Measurements from ENCODE around the gene TMPRSS5.

Gene TMPRSS5

DNA sequence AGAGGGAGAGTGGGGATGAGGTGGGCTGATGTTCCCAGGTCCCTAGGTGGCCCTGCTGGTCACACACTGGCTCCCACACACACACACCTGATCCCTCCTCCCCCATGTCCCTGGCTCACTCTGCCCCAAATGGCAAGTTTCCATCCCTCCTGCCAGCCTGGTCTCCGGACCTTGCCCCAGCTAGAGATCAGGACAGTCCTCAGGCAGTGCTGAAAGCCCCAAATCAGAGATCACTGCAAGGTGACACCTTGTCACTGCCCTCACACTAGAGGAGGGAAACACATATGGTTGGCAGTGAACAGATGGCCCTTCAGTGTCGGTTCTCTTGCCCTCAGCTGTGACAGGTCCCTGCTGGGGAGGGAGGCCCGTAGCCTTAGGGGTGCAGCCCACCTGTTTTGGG, 7.6 kb downstream of the TMPRSS5 start:
- TF ChIP-seq, protein P1, sequence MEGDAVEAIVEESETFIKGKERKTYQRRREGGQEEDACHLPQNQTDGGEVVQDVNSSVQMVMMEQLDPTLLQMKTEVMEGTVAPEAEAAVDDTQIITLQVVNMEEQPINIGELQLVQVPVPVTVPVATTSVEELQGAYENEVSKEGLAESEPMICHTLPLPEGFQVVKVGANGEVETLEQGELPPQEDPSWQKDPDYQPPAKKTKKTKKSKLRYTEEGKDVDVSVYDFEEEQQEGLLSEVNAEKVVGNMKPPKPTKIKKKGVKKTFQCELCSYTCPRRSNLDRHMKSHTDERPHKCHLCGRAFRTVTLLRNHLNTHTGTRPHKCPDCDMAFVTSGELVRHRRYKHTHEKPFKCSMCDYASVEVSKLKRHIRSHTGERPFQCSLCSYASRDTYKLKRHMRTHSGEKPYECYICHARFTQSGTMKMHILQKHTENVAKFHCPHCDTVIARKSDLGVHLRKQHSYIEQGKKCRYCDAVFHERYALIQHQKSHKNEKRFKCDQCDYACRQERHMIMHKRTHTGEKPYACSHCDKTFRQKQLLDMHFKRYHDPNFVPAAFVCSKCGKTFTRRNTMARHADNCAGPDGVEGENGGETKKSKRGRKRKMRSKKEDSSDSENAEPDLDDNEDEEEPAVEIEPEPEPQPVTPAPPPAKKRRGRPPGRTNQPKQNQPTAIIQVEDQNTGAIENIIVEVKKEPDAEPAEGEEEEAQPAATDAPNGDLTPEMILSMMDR (IDR thresholded peaks at IDR 0.05) = no peak
- Histone ChIP-seq H3K9ac (no peak overlapping the region), H2AFZ (no peak overlapping the region), H3K4me1 (no peaks in the 10 kb centered on the region), H3K79me2 (no peaks in the 10 kb centered on the region), H3K4me3 (ENCODE audit: low read depth, low read length) (no peak overlapping the region), H3K27me3 (ENCODE audit: control insufficient read depth, insufficient read depth, low read length) (no peaks in the 10 kb centered on the region), H3K4me2 (ENCODE audit: low read length) (no peak overlapping the region), H3K36me3 (ENCODE audit: control insufficient read depth, insufficient read depth, low read length) (no peaks in the 10 kb centered on the region), H3K27ac (no peak overlapping the region), H3K9me3 (ENCODE audit: control insufficient read depth, low read length) (no peaks in the 10 kb centered on the region)

GRCh38 chr11:113697756-113698407, 8.2 kb downstream of the TMPRSS5 start:
- H3K79me2 ChIP-seq = no peaks in the 10 kb centered on the region
- no peak overlapping the region for H3K4me2 ChIP-seq (ENCODE audit: low read length)
- no peak overlapping the region for H3K27ac ChIP-seq
- H3K4me3 ChIP-seq (ENCODE audit: low read depth, low read length) = no peak overlapping the region
- no peak overlapping the region for H2AFZ ChIP-seq
- H3K9me3 ChIP-seq (ENCODE audit: control insufficient read depth, low read length) = no peaks in the 10 kb centered on the region
- no peak overlapping the region for H3K9ac ChIP-seq
- no peaks in the 10 kb centered on the region for H3K27me3 ChIP-seq (ENCODE audit: control insufficient read depth, insufficient read depth, low read length)
- H3K4me1 ChIP-seq = no peaks in the 10 kb centered on the region
- no peaks in the 10 kb centered on the region for H3K36me3 ChIP-seq (ENCODE audit: control insufficient read depth, insufficient read depth, low read length)
- TF ChIP-seq, protein P1 (IDR thresholded peaks at IDR 0.05) = no peak

GRCh38 chr11:113697111-113697510, 9.0 kb downstream of the TMPRSS5 start:
- H3K79me2 ChIP-seq = no peaks in the 10 kb centered on the region
- H3K9me3 ChIP-seq (ENCODE audit: control insufficient read depth, low read length) = no peaks in the 10 kb centered on the region
- H3K4me3 ChIP-seq (ENCODE audit: low read depth, low read length) = no peak overlapping the region
- H3K27ac ChIP-seq = no peak overlapping the region
- no peaks in the 10 kb centered on the region for H3K4me1 ChIP-seq
- H3K36me3 ChIP-seq (ENCODE audit: control insufficient read depth, insufficient read depth, low read length) = no peaks in the 10 kb centered on the region
- no peak overlapping the region for H3K9ac ChIP-seq
- TF ChIP-seq, protein P1 (IDR thresholded peaks at IDR 0.05) = no peak
- H3K27me3 ChIP-seq (ENCODE audit: control insufficient read depth, insufficient read depth, low read length) = no peaks in the 10 kb centered on the region
- peak overlapping the region; percentile 14 for H2AFZ ChIP-seq
- no peak overlapping the region for H3K4me2 ChIP-seq (ENCODE audit: low read length)

GRCh38 chr11:113695207-113695606, 10.9 kb downstream of the TMPRSS5 start:
- Histone ChIP-seq H3K27ac (no peak overlapping the region), H3K4me3 (ENCODE audit: low read depth, low read length) (no peak overlapping the region)
- TF ChIP-seq, protein P1 (IDR thresholded peaks at IDR 0.05) = no peak

GRCh38 chr11:113694390-113694789, 11.7 kb downstream of the TMPRSS5 start:
- no peaks in the 10 kb centered on the region for H3K4me1 ChIP-seq
- H3K27me3 ChIP-seq (ENCODE audit: control insufficient read depth, insufficient read depth, low read length) = no peaks in the 10 kb centered on the region
- H3K79me2 ChIP-seq = no peaks in the 10 kb centered on the region
- no peak overlapping the region for H2AFZ ChIP-seq
- no peak overlapping the region for H3K27ac ChIP-seq
- no peak overlapping the region for H3K4me3 ChIP-seq (ENCODE audit: low read depth, low read length)
- H3K9me3 ChIP-seq (ENCODE audit: control insufficient read depth, low read length) = no peaks in the 10 kb centered on the region
- H3K36me3 ChIP-seq (ENCODE audit: control insufficient read depth, insufficient read depth, low read length) = no peaks in the 10 kb centered on the region
- TF ChIP-seq, protein P1 (IDR thresholded peaks at IDR 0.05) = no peak
- H3K9ac ChIP-seq = no peak overlapping the region
- H3K4me2 ChIP-seq (ENCODE audit: low read length) = no peak overlapping the region

More at GRCh38 chr11:113695207-113695606, 10.9 kb downstream of the TMPRSS5 start:
- no peaks in the 10 kb centered on the region for H3K4me1 ChIP-seq
- no peak overlapping the region for H3K9ac ChIP-seq
- H3K79me2 ChIP-seq = no peaks in the 10 kb centered on the region
- H2AFZ ChIP-seq = no peak overlapping the region
- no peaks in the 10 kb centered on the region for H3K36me3 ChIP-seq (ENCODE audit: control insufficient read depth, insufficient read depth, low read length)
- H3K4me2 ChIP-seq (ENCODE audit: low read length) = no peak overlapping the region
- H3K9me3 ChIP-seq (ENCODE audit: control insufficient read depth, low read length) = no peaks in the 10 kb centered on the region
- no peaks in the 10 kb centered on the region for H3K27me3 ChIP-seq (ENCODE audit: control insufficient read depth, insufficient read depth, low read length)
